ENCODE results near the gene TSTD1.

DNA sequence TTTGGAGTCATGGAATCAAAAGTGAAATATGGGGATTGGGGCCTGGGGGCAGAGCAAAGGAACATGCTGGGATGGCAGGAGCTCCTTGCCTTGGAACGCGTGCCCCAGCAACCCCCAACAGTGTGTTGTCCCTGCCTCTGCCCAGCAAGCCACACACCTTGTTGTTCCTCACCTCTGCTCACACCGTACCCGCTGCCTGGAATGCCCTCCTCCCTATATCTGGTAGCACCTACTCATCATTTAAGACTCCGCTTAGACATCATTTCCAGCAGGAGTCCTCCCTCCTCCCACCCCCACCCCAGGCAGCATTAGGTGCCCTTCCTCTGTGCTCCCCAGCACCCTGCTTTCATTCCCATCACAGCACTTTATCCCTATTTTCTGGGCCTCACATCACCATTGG lies 42.8 kb upstream of the TSTD1 start:
- TF ChIP-seq CTCF (IDR thresholded peaks at IDR 0.05 in 8 of 11, conservative IDR thresholded peaks at IDR 0.05 in 3 of 11) (no peak), POLR2A (IDR thresholded peaks at IDR 0.05) (no peak)

Measured in spleen (tissue), 7 donors.